H9 (cell line): ENCODE measurements around the gene LRRC14B. TPM values are rescaled to one million over a fixed set of nuclear protein-coding genes. Genes with fewer than 3 reads are reported as not detected.
A peak's percentile ranks its signal among the peaks of the same experiment; 100 is the strongest.

Experiments used
- DNase-seq: peaks from one replicate; pipeline ENCODE4 v3.0.0-alpha.2; 2017
- H2AFZ ChIP-seq: one replicate; pipeline ENCODE4 v1.6.1; 2013; ENCODE audit warnings: mild to moderate bottlenecking, low read length, control low read depth, moderate library complexity
- H2AK5ac ChIP-seq: 2 replicates; pipeline ENCODE4 v1.6.1; 2013; ENCODE audit warnings: low read length, control low read depth, mixed read lengths; ENCODE audit not compliant: insufficient read length
- H2BK120ac ChIP-seq: one replicate; pipeline ENCODE4 v1.6.1; 2013; ENCODE audit warnings: low read depth, mild to moderate bottlenecking, low read length, control low read depth, inconsistent platforms; ENCODE audit not compliant: poor library complexity, severe bottlenecking
- H2BK12ac ChIP-seq: 2 replicates; pipeline ENCODE4 v1.6.1; 2013; ENCODE audit warnings: low read length, control low read depth, mixed read lengths, low read depth; ENCODE audit not compliant: insufficient read length
- H2BK15ac ChIP-seq: 2 replicates; pipeline ENCODE4 v1.6.1; 2013; ENCODE audit warnings: low read depth, low read length, control low read depth
- H2BK20ac ChIP-seq: one replicate; pipeline ENCODE4 v1.6.1; 2013; ENCODE audit warnings: low read depth, mild to moderate bottlenecking, low read length, control low read depth, inconsistent platforms; ENCODE audit not compliant: poor library complexity, severe bottlenecking
- H2BK5ac ChIP-seq: 2 replicates; pipeline ENCODE4 v1.6.1; 2013; ENCODE audit warnings: low read length, control low read depth, mixed read lengths; ENCODE audit not compliant: insufficient read length
- H3K14ac ChIP-seq: 2 replicates; pipeline ENCODE4 v1.6.1; 2013; ENCODE audit warnings: low read length, control low read depth; ENCODE audit not compliant: insufficient read depth
- H3K18ac ChIP-seq: 2 replicates; pipeline ENCODE4 v1.6.1; 2013; ENCODE audit warnings: low read depth, mild to moderate bottlenecking, mixed read lengths, low read length, control low read depth; ENCODE audit not compliant: insufficient read length
- H3K23ac ChIP-seq: 2 replicates; pipeline ENCODE4 v1.6.1; 2013; ENCODE audit warnings: low read length, control low read depth, mixed read lengths, low read depth; ENCODE audit not compliant: insufficient read length
- H3K23me2 ChIP-seq: 2 replicates; pipeline ENCODE4 v1.6.1; 2013; ENCODE audit warnings: low read depth, mild to moderate bottlenecking, mixed read lengths, low read length, control low read depth; ENCODE audit not compliant: insufficient read length, poor library complexity, severe bottlenecking
- H3K27ac ChIP-seq: 2 replicates; pipeline ENCODE4 v1.5.1; 2013; ENCODE audit warnings: low read length, control low read depth, mixed read lengths, low read depth; ENCODE audit not compliant: insufficient read length
- H3K27me3 ChIP-seq: 2 replicates; pipeline ENCODE4 v1.6.1; 2013; ENCODE audit warnings: low read length, control low read depth, inconsistent platforms; ENCODE audit not compliant: insufficient read depth
- H3K4ac ChIP-seq: 2 replicates; pipeline ENCODE4 v1.6.1; 2013; ENCODE audit warnings: low read depth, mild to moderate bottlenecking, control low read depth, inconsistent platforms, low read length, moderate library complexity
- H3K4me1 ChIP-seq: 2 replicates; pipeline ENCODE4 v1.6.1; 2013; ENCODE audit warnings: low read length, control low read depth, inconsistent platforms; ENCODE audit not compliant: insufficient read depth
- H3K4me2 ChIP-seq: 2 replicates; pipeline ENCODE4 v1.6.1; 2013; ENCODE audit warnings: low read length, control low read depth, mixed read lengths; ENCODE audit not compliant: insufficient read length, insufficient read depth
- H3K56ac ChIP-seq: 2 replicates; pipeline ENCODE4 v1.6.1; 2013; ENCODE audit warnings: low read depth, mild to moderate bottlenecking, mixed read lengths, low read length, control low read depth; ENCODE audit not compliant: insufficient read length
- H3K79me1 ChIP-seq: 2 replicates; pipeline ENCODE4 v1.6.1; 2013; ENCODE audit warnings: low read depth, mild to moderate bottlenecking, moderate library complexity, low read length, control low read depth, inconsistent platforms; ENCODE audit not compliant: insufficient read depth, poor library complexity, severe bottlenecking
- H3K79me2 ChIP-seq: 2 replicates; pipeline ENCODE4 v1.6.1; 2013; ENCODE audit warnings: low read length, control low read depth, inconsistent platforms; ENCODE audit not compliant: insufficient read depth
- H3K9ac ChIP-seq: 2 replicates; pipeline ENCODE4 v1.6.1; 2013; ENCODE audit warnings: low read length, control low read depth, mixed read lengths; ENCODE audit not compliant: insufficient read length; ENCODE audit errors: extremely low read depth
- H3K9me3 ChIP-seq: one replicate; pipeline ENCODE4 v1.6.1; 2013; ENCODE audit warnings: low read depth, low read length, inconsistent platforms; ENCODE audit not compliant: control insufficient read depth
- H3T11ph ChIP-seq: one replicate; pipeline ENCODE4 v1.6.1; 2013; ENCODE audit warnings: mild to moderate bottlenecking, low read length, control low read depth, inconsistent platforms
- H4K20me1 ChIP-seq: one replicate; pipeline ENCODE4 v1.6.1; 2013; ENCODE audit not compliant: control insufficient read depth, insufficient read length, insufficient read depth
- H4K5ac ChIP-seq: 2 replicates; pipeline ENCODE4 v1.6.1; 2013; ENCODE audit warnings: low read depth, mild to moderate bottlenecking, mixed read lengths, low read length, control low read depth; ENCODE audit not compliant: insufficient read length
- H4K8ac ChIP-seq: replicated peaks from 2 replicates; pipeline ENCODE4 v1.6.1; 2013; ENCODE audit warnings: low read length, control low read depth, mixed read lengths, low read depth; ENCODE audit not compliant: insufficient read length
- H4K91ac ChIP-seq: 2 replicates; pipeline ENCODE4 v1.6.1; 2013; ENCODE audit warnings: low read depth, mild to moderate bottlenecking, moderate library complexity, mixed read lengths, low read length, control low read depth; ENCODE audit not compliant: insufficient read length
- H3K27ac Mint-ChIP-seq, 3 experiments: 2 replicates in 2 of 3; 3 replicates in 1 of 3; pipeline ENCODE4 v1.8.0; 2020 to 2021; ENCODE audit warnings: mixed read lengths in 3 of 3, mild to moderate bottlenecking in 1 of 3, moderate library complexity in 1 of 3
- H3K27me3 Mint-ChIP-seq: 2 replicates; pipeline ENCODE4 v1.8.0; 2021; ENCODE audit warnings: low read depth, mild to moderate bottlenecking, moderate library complexity, mixed read lengths
- H3K36me3 Mint-ChIP-seq, 3 experiments: 2 replicates in 2 of 3; 3 replicates in 1 of 3; pipeline ENCODE4 v1.8.0; 2020 to 2021; ENCODE audit warnings: low read depth in 3 of 3, mixed read lengths in 3 of 3; ENCODE audit not compliant: insufficient read depth in 1 of 3
- H3K4me1 Mint-ChIP-seq, 2 experiments: 2 replicates each; pipeline ENCODE4 v1.8.0; 2020; ENCODE audit warnings: mixed read lengths in 2 of 2
- H3K4me3 Mint-ChIP-seq, 2 experiments: 2 replicates in 1 of 2; 3 replicates in 1 of 2; pipeline ENCODE4 v1.8.0; 2020 to 2021; ENCODE audit warnings: mild to moderate bottlenecking in 2 of 2, mixed read lengths in 2 of 2, moderate library complexity in 1 of 2
- H3K9me3 Mint-ChIP-seq, 2 experiments: 2 replicates in 1 of 2; 3 replicates in 1 of 2; pipeline ENCODE4 v1.8.0; 2020; ENCODE audit warnings: mild to moderate bottlenecking in 2 of 2, mixed read lengths in 2 of 2, moderate library complexity in 1 of 2
- CTCF ChIP-seq: fragments of 200-600 bp; sonication (generic); conservative IDR thresholded peaks from 3 replicates; pipeline ENCODE4 v1.8.0; 2021; ENCODE audit warnings: antibody characterized with exemption, mild to moderate bottlenecking
- WGBS: extraction: QIAGEN DNeasy Blood & Tissue Kit; methylation state at CpG from one replicate; pipeline ENCODE4 v1.1.7; 2013; ENCODE audit warnings: missing lambda C conversion rate, low lambda C conversion rate, mixed read lengths; ENCODE audit not compliant: insufficient read length; ENCODE audit errors: extremely low coverage; 5-methylcytosine and 5-hydroxymethylcytosine counted together
- total RNA-seq: library from RNA; stranded (reverse); gene quantifications from 2 replicates; pipeline ENCODE4 v1.2.1, GENCODE V29; 2021

LRRC14B gene
- total RNA-seq, 1 experiment from 2014 or later: not detected

- TF ChIP-seq CTCF: no peak
Observed at GRCh38 chr5:176296-176823, 14.9 kb upstream of the LRRC14B start.

More at GRCh38 chr5:176296-176823, 14.9 kb upstream of the LRRC14B start:
- Histone ChIP-seq H4K20me1 (no peaks in the 10 kb centered on the region), H3K79me1 (no peaks in the 10 kb centered on the region), H3K23ac (no peak overlapping the region), H3K18ac (no peak overlapping the region), H3K4me1 (no peaks in the 10 kb centered on the region; the same call in 1 of the 2 replicates), H2AK5ac (no peak overlapping the region), H2BK12ac (no peak overlapping the region), H3K27ac (no peak overlapping the region), H4K91ac (no peak overlapping the region), H4K8ac (no peak overlapping the region), H3K4me2 (no peak overlapping the region), H3K56ac (no peak overlapping the region), H2BK20ac (no peak overlapping the region), H3T11ph (no peak overlapping the region), H2BK5ac (no peak overlapping the region), H3K9me3 (no peaks in the 10 kb centered on the region), H4K5ac (no peak overlapping the region), H3K27me3 (no peaks in the 10 kb centered on the region), H3K23me2 (no peaks in the 10 kb centered on the region), H3K4ac (no peak overlapping the region), H2BK120ac (no peak overlapping the region), H3K14ac (no peak overlapping the region), H3K79me2 (no peaks in the 10 kb centered on the region), H3K9ac (no peak overlapping the region), H2AFZ (no peak overlapping the region), H2BK15ac (no peak overlapping the region)
- H3K27me3 Mint-ChIP-seq: no peaks in the 10 kb centered on the region; the same call in 1 of the 2 replicates
- DNase-seq: no peak
- peak overlapping the region in 2 of 3 experiments; percentile 28 to 41; a peak in 2 of 7 replicates for H3K27ac Mint-ChIP-seq
- peaks cover 7 to 9% of the 10 kb centered on the region in 2 experiments for H3K4me1 Mint-ChIP-seq
- no CpG with 5 or more reads among the region's 11 CpGs for WGBS
- H3K36me3 Mint-ChIP-seq: peaks cover 4 to 48% (median 48%) of the 10 kb centered on the region in 3 experiments; a peak in 6 of 7 replicates
- H3K4me3 Mint-ChIP-seq: no peak overlapping the region
- H3K9me3 Mint-ChIP-seq: no peaks in the 10 kb centered on the region
